Smooth muscle cell (in vitro differentiated cells): ENCODE results near the gene NPHS1. TPM values are rescaled to one million over a fixed set of nuclear protein-coding genes. Genes with fewer than 3 reads are reported as not detected.

Source experiments
- DNase-seq: peaks from one replicate; lab custom pipeline; 2025; ENCODE audit not compliant: unreplicated experiment; lab: John Stamatoyannopoulos, UW
- H2AFZ ChIP-seq: fragments of 200-600 bp; sonication (generic); 2 replicates; pipeline ENCODE4 v1.6.0; 2016; ENCODE audit warnings: antibody characterized with exemption, low read depth, mild to moderate bottlenecking
- H3F3A ChIP-seq: fragments of 200-600 bp; sonication (generic); 2 replicates; pipeline ENCODE4 v1.6.0; 2017; ENCODE audit warnings: antibody characterized with exemption, low read depth
- H3K27ac ChIP-seq: fragments of 200-600 bp; sonication (generic); 2 replicates; pipeline ENCODE4 v1.5.1; 2016; ENCODE audit warnings: low read depth, mild to moderate bottlenecking
- H3K27me3 ChIP-seq: fragments of 200-600 bp; sonication (generic); 2 replicates; pipeline ENCODE4 v1.6.1; 2016; ENCODE audit warnings: low read depth, mild to moderate bottlenecking
- H3K36me3 ChIP-seq: fragments of 200-600 bp; sonication (generic); 2 replicates; pipeline ENCODE4 v1.5.1; 2016; ENCODE audit warnings: low read depth
- H3K4me1 ChIP-seq: fragments of 200-600 bp; sonication (generic); 2 replicates; pipeline ENCODE4 v1.5.1; 2016; ENCODE audit warnings: low read depth
- H3K4me2 ChIP-seq: fragments of 200-600 bp; sonication (generic); 2 replicates; pipeline ENCODE4 v1.6.0; 2016; ENCODE audit warnings: mild to moderate bottlenecking
- H3K4me3 ChIP-seq: fragments of 200-600 bp; sonication (generic); 2 replicates; pipeline ENCODE4 v1.5.1; 2016; ENCODE audit warnings: mild to moderate bottlenecking
- H3K79me2 ChIP-seq: fragments of 200-600 bp; sonication (generic); 2 replicates; pipeline ENCODE4 v1.6.0; 2016; ENCODE audit warnings: low read depth, mild to moderate bottlenecking
- H3K9ac ChIP-seq: fragments of 200-600 bp; sonication (generic); 2 replicates; pipeline ENCODE4 v1.6.0; 2016; ENCODE audit warnings: low read depth
- H3K9me3 ChIP-seq: fragments of 200-600 bp; sonication (generic); replicated peaks from 2 replicates; pipeline ENCODE4 v1.5.1; 2016; ENCODE audit warnings: low read depth
- H4K20me1 ChIP-seq: fragments of 200-600 bp; sonication (generic); 2 replicates; pipeline ENCODE4 v1.6.0; 2016; ENCODE audit warnings: low read depth
- WGBS: methylation state at CpG from one replicate; pipeline ENCODE4 v1.1.7; 2016; ENCODE audit warnings: low lambda C conversion rate; 5-methylcytosine and 5-hydroxymethylcytosine counted together
- polyA plus RNA-seq: library from polyadenylated mRNA; unstranded; fragments of >200 nt; fragmentation: Nextera tagmentation; extraction: Ambion mirVana; gene quantifications from 2 replicates; pipeline ENCODE4 v1.2.1, GENCODE V29; 2016
- total RNA-seq: library from RNA; depleted of rRNA; stranded (reverse); fragments of >200 nt; gene quantifications from 2 replicates; pipeline ENCODE4 v1.2.3, GENCODE V29; 2014
- TF ChIP-seq, protein P1 (sequence below): fragments of 200-600 bp; sonication (generic); IDR thresholded peaks from 2 replicates; pipeline ENCODE4 v1.5.1; 2017; ENCODE audit warnings: borderline replicate concordance, mild to moderate bottlenecking, antibody characterized with exemption; ENCODE audit not compliant: insufficient read depth, poor library complexity, severe bottlenecking

The NPHS1 gene
- total and polyA plus RNA-seq, 2 experiments from 2014 or later: not detected

GRCh38 chr19:35898499-35898809 is 46.1 kb upstream of the NPHS1 start:
- H3F3A ChIP-seq: peaks cover 11% of the 10 kb centered on the region
- H3K4me3 ChIP-seq: peak overlapping the region; percentile 78
- no peaks in the 10 kb centered on the region for H3K27me3 ChIP-seq
- TF ChIP-seq, protein P1, sequence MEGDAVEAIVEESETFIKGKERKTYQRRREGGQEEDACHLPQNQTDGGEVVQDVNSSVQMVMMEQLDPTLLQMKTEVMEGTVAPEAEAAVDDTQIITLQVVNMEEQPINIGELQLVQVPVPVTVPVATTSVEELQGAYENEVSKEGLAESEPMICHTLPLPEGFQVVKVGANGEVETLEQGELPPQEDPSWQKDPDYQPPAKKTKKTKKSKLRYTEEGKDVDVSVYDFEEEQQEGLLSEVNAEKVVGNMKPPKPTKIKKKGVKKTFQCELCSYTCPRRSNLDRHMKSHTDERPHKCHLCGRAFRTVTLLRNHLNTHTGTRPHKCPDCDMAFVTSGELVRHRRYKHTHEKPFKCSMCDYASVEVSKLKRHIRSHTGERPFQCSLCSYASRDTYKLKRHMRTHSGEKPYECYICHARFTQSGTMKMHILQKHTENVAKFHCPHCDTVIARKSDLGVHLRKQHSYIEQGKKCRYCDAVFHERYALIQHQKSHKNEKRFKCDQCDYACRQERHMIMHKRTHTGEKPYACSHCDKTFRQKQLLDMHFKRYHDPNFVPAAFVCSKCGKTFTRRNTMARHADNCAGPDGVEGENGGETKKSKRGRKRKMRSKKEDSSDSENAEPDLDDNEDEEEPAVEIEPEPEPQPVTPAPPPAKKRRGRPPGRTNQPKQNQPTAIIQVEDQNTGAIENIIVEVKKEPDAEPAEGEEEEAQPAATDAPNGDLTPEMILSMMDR: no peak
- WGBS: 30% methylated on average over 16 of the region's 17 CpGs
- peak overlapping the region; percentile 81 for H2AFZ ChIP-seq
- peak overlapping the region; percentile 99 for H3K4me2 ChIP-seq
- peaks cover 15% of the 10 kb centered on the region for H3K4me1 ChIP-seq
- H4K20me1 ChIP-seq: no peaks in the 10 kb centered on the region
- H3K36me3 ChIP-seq: no peaks in the 10 kb centered on the region
- H3K79me2 ChIP-seq: peaks cover 13% of the 10 kb centered on the region
- DNase-seq: no peak
- peak overlapping the region; percentile 81 for H3K27ac ChIP-seq
- H3K9me3 ChIP-seq: no peaks in the 10 kb centered on the region
- peak overlapping the region; percentile 88 for H3K9ac ChIP-seq

GRCh38 chr19:35897706-35898451 is 45.6 kb upstream of the NPHS1 start:
- Histone ChIP-seq H3K4me1 (peaks cover 15% of the 10 kb centered on the region), H2AFZ (no peak overlapping the region), H3F3A (peaks cover 5% of the 10 kb centered on the region), H3K9ac (no peak overlapping the region), H3K79me2 (peaks cover 13% of the 10 kb centered on the region), H3K9me3 (no peaks in the 10 kb centered on the region), H3K4me2 (peak overlapping the region; percentile 99), H3K4me3 (peak overlapping the region; percentile 78), H3K36me3 (no peaks in the 10 kb centered on the region), H3K27ac (no peak overlapping the region), H3K27me3 (no peaks in the 10 kb centered on the region), H4K20me1 (no peaks in the 10 kb centered on the region)
- 97% methylated on average over 13 of the region's 13 CpGs for WGBS
- TF ChIP-seq, protein P1: no peak
- no peak for DNase-seq

- Histone ChIP-seq H3F3A (no peaks in the 10 kb centered on the region), H3K9ac (no peak overlapping the region), H3K4me3 (no peak overlapping the region), H3K9me3 (no peaks in the 10 kb centered on the region), H2AFZ (no peak overlapping the region), H3K27ac (no peak overlapping the region), H3K36me3 (no peaks in the 10 kb centered on the region), H4K20me1 (no peaks in the 10 kb centered on the region), H3K4me2 (no peak overlapping the region), H3K27me3 (no peaks in the 10 kb centered on the region), H3K4me1 (peaks cover 15% of the 10 kb centered on the region), H3K79me2 (peaks cover 13% of the 10 kb centered on the region)
- DNase-seq: no peak
- 98% methylated on average over 13 of the region's 13 CpGs for WGBS
- TF ChIP-seq, protein P1: no peak
Measured at GRCh38 chr19:35896643-35897040, 44.3 kb upstream of the NPHS1 start.

DNA sequence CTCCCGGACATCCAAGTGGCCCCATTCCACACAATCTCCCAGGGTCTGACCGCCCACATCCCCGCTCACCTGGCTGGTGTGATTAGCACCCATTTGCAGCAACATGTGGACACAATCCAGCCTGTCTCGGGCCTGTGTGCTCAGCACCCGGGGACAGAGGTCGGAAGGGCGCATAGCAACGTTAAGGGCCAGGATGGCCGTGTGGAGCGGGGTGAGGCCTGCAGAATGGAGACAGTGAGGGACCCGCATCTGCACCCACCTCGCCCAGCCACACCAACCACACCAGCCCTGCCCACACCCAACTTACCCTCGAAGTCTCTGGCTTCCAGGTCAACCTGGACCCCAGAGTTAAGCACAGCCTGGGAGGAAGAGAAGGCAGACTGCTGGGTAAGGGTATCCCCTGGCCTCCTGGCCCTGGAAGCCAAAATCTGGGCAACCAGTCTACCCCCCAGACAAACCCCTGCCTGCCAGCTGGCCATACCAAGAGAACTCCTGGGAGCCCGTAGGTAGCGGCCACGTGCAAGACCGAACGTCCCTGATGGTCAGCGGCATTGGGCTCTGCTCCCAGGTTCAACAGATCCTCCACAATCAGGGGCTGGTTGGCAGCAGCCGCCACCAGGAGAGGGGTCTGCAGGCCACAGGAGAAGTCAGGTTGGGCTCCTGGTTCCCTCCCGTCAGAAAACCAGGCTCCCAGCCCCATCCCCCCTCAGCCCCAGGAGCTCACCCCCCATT is 43.8 kb upstream of the NPHS1 start:
- H4K20me1 ChIP-seq: no peaks in the 10 kb centered on the region
- WGBS: 98% methylated on average over 21 of the region's 21 CpGs
- no peaks in the 10 kb centered on the region for H3K27me3 ChIP-seq
- no peaks in the 10 kb centered on the region for H3K9me3 ChIP-seq
- no peak for DNase-seq
- peaks cover 9% of the 10 kb centered on the region for H3K4me1 ChIP-seq
- H3K79me2 ChIP-seq: peaks cover 13% of the 10 kb centered on the region
- no peaks in the 10 kb centered on the region for H3F3A ChIP-seq
- H2AFZ ChIP-seq: no peak overlapping the region
- no peak overlapping the region for H3K4me2 ChIP-seq
- TF ChIP-seq, protein P1: no peak
- no peak overlapping the region for H3K27ac ChIP-seq
- H3K9ac ChIP-seq: no peak overlapping the region
- no peaks in the 10 kb centered on the region for H3K36me3 ChIP-seq
- no peak overlapping the region for H3K4me3 ChIP-seq
